GM23338 (cell line): Measurements from ENCODE around the gene IL11RA.

Experiments used
- EZH2 ChIP-seq: fragments of 200-600 bp; sonication (generic); IDR thresholded peaks from one replicate; pipeline ENCODE4 v1.8.0; 2017; ENCODE audit warnings: antibody characterized with exemption, mild to moderate bottlenecking, low read depth; ENCODE audit not compliant: unreplicated experiment
- TF ChIP-seq, protein P1 (sequence below), 2 experiments: fragments of 200-600 bp in 1 of 2; sonication (generic) in 1 of 2; conservative IDR thresholded peaks; 2 replicates each; pipeline versions ENCODE4 v1.5.1 to v1.6.1; 2016 to 2017; ENCODE audit warnings: antibody characterized with exemption in 2 of 2, low read depth in 2 of 2, mild to moderate bottlenecking in 2 of 2, moderate library complexity in 1 of 2
- TF ChIP-seq, protein P2 (sequence below): IDR thresholded peaks from one replicate; pipeline ENCODE4 v1.6.1; 2018; ENCODE audit warnings: antibody characterized with exemption; ENCODE audit not compliant: unreplicated experiment

GRCh38 chr9:34689512-34689911, 37.5 kb downstream of the IL11RA start:
- TF ChIP-seq, protein P1, sequence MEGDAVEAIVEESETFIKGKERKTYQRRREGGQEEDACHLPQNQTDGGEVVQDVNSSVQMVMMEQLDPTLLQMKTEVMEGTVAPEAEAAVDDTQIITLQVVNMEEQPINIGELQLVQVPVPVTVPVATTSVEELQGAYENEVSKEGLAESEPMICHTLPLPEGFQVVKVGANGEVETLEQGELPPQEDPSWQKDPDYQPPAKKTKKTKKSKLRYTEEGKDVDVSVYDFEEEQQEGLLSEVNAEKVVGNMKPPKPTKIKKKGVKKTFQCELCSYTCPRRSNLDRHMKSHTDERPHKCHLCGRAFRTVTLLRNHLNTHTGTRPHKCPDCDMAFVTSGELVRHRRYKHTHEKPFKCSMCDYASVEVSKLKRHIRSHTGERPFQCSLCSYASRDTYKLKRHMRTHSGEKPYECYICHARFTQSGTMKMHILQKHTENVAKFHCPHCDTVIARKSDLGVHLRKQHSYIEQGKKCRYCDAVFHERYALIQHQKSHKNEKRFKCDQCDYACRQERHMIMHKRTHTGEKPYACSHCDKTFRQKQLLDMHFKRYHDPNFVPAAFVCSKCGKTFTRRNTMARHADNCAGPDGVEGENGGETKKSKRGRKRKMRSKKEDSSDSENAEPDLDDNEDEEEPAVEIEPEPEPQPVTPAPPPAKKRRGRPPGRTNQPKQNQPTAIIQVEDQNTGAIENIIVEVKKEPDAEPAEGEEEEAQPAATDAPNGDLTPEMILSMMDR (conservative IDR thresholded peaks at IDR 0.05; ENCODE audit: low read depth in 2 of 2): no peak
- TF ChIP-seq, protein P2, sequence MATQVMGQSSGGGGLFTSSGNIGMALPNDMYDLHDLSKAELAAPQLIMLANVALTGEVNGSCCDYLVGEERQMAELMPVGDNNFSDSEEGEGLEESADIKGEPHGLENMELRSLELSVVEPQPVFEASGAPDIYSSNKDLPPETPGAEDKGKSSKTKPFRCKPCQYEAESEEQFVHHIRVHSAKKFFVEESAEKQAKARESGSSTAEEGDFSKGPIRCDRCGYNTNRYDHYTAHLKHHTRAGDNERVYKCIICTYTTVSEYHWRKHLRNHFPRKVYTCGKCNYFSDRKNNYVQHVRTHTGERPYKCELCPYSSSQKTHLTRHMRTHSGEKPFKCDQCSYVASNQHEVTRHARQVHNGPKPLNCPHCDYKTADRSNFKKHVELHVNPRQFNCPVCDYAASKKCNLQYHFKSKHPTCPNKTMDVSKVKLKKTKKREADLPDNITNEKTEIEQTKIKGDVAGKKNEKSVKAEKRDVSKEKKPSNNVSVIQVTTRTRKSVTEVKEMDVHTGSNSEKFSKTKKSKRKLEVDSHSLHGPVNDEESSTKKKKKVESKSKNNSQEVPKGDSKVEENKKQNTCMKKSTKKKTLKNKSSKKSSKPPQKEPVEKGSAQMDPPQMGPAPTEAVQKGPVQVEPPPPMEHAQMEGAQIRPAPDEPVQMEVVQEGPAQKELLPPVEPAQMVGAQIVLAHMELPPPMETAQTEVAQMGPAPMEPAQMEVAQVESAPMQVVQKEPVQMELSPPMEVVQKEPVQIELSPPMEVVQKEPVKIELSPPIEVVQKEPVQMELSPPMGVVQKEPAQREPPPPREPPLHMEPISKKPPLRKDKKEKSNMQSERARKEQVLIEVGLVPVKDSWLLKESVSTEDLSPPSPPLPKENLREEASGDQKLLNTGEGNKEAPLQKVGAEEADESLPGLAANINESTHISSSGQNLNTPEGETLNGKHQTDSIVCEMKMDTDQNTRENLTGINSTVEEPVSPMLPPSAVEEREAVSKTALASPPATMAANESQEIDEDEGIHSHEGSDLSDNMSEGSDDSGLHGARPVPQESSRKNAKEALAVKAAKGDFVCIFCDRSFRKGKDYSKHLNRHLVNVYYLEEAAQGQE: no peak
- TF ChIP-seq EZH2: no peak
